Stomach (tissue), 4 donors: ENCODE measurements around the gene SVIL.
"Not testable (repeated sequence)": the region's sequence is repeated elsewhere in the genome, so short reads cannot be mapped to it uniquely, and the experiment has no call there.

ENCODE experiments used
- CTCF ChIP-seq, 7 experiments: fragments of 450-650 bp in 4 of 7; fragments of 200-600 bp in 3 of 7; sonication (generic) in 3 of 7; IDR thresholded peaks; one replicate each; pipeline ENCODE4 v1.5.1; 2016 to 2019; ENCODE audit warnings: antibody characterized with exemption in 7 of 7, control low read depth in 2 of 7, mild to moderate bottlenecking in 1 of 7
- EP300 ChIP-seq: sonication (generic); formaldehyde crosslinking; IDR thresholded peaks from one replicate; pipeline ENCODE4 v1.6.1; 2017; ENCODE audit warnings: antibody characterized with exemption
- POLR2A ChIP-seq, 4 donors: fragments of 450-650 bp; IDR thresholded peaks; one replicate each; pipeline ENCODE4 v1.6.1; 2016; ENCODE audit warnings: antibody characterized with exemption in 4 of 4, control low read depth in 2 of 4, mild to moderate bottlenecking in 1 of 4, moderate library complexity in 1 of 4
- POLR2AphosphoS5 ChIP-seq, 3 donors: sonication (generic); formaldehyde crosslinking; IDR thresholded peaks; one replicate each; pipeline ENCODE4 v1.6.1; 2016; ENCODE audit warnings: antibody characterized with exemption in 3 of 3

DNA sequence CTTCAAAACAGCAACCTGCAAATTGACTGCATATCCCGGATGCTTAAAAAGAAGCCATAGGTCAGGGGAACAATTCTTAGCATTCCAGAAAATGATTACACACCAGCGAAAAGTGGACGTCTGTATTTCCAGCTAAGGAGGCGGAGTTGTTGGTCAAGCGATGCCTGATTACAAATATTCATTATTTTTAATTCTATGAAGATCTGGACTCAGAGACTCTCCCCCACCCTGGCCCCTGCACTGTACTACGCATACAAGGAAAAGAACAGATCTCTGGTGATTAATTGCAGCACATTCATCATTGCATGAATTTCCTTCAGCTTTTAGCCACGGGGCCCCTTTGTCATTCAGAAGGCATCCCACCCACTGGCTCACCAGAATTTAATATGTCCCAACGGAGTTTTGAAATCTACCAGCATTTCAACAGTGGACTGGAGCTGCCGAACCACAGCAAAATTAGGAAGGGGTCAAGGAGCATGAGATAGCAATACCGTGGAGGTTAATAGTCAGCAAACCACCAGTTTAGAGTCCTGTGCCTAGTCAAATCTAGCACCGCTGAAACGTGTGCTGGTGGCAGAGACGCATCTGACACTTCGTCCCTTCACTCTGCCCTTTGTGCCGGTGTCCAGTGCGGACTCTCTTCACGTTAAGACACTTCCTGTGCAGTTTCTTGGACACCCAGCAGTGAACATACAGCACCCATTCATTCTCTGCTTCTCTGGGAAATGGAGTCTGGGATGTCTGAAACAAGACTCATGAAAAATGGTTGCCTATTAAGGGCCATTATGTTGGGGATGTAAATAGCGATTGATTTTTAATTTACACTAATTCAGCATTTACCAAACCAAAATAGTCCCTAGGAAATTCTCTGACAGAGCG lies 46.8 kb downstream of the SVIL start:
- not testable (repeated sequence) for TF ChIP-seq CTCF (IDR thresholded peaks at IDR 0.05); POLR2A (IDR thresholded peaks at IDR 0.05); POLR2AphosphoS5 (IDR thresholded peaks at IDR 0.05); EP300
